Measurements from ENCODE around the gene CEPT1.
A peak's percentile ranks its signal among the peaks of the same experiment; 100 is the strongest.
"Not testable (repeated sequence)": the region's sequence is repeated elsewhere in the genome, so short reads cannot be mapped to it uniquely, and the experiment has no call there.

The CEPT1 gene

GRCh38 chr1:111139956-111140679, at the start of gene CEPT1, which contains the start of gene DRAM2:
Gene CEPT1 (plus strand): TSS chr1:111140223. CDS start chr1:111147715, 7,492 bp downstream.
Gene DRAM2 (minus strand): TSS chr1:111140093. CDS start chr1:111131554, 8,539 bp downstream.
- DNase-seq: peak; percentile 89

- not testable (repeated sequence) for DNase-seq
These were observed 44.6 kb upstream of the CEPT1 start for GRCh38 chr1:111095421-111095820.

GRCh38 chr1:111097356-111098099, 42.5 kb upstream of the CEPT1 start:
- DNase-seq: no peak

DNA sequence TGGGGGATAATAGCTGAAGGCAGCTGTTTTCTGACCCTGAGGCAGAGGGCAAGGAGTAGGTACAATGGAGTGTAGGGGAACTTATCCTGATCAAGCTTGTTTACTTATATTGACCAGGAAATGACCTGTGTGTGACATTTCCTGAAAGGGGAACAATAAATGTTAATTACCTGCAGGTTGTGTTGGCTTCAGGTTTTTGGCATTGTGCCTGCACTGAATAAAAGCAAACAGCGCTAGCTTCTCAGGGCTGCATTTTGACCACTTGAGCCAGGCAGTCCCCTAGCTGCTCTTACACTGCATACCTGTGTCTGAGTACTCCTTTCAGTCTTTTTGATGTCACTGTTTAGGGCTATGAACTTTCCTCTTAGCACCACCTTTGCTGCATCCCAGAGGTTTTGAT, 40.7 kb upstream of the CEPT1 start:
- no peak for DNase-seq

GRCh38 chr1:111101854-111102642, 38.0 kb upstream of the CEPT1 start:
- no peak for DNase-seq

GRCh38 chr1:111104981-111105380, 35.0 kb upstream of the CEPT1 start:
- no peak for DNase-seq

DNA sequence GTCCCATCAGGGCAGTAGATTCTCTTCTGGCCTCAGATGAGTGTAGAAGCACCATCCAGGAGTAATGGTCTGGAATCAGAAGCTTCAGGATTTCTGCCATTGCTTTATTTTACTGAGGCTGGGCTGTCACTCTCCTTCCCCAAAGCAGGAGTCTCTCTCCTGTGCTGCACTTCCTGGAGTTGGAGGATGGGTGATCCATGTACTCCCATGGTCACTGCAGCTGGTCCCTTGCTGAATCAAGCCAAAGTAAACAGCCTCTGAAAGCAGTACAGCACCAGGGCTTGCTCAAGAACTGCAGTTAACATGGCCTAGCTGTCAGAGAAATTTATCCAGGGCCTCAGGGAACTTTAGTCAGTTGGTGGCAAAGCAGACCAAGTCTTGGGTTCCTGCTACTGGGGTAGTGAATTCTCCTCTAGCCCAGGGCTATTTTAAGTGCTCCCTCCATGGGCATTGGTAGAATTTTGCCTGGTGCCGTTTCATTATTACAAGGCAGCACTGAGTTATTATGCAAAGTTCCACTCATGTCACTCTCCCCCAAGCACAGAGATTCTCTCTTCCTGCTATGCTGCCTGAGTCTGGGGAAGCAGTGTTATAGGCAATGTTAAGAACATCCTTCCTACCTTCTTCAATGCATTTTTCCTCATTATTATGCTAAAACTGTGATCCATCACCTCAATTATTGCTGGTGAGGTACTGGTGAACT, 29.7 kb upstream of the CEPT1 start:
- DNase-seq: no peak

DNA sequence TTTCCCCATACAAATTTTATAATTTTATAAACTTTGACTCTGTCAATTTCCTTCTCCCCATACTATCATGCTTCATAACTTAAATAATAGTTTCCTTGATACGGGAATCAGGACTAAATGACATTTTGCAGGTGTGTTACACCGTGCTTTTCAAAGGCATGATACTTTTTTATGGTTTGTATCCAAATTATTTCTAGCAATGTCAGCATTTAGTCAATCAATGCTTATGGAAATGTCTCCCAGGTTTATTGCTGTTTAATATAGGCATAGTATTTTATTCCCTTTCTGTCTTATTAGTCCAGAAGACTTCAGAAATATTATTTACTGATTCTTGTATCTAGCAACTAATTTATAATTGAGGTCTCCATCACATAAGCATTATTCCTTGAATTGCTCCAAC, 23.5 kb upstream of the CEPT1 start:
- DNase-seq: no peak

- no peak for DNase-seq
These were observed 13.7 kb upstream of the CEPT1 start for GRCh38 chr1:111126354-111126753.

GRCh38 chr1:111127923-111128643, 11.9 kb upstream of the CEPT1 start:
- no peak for DNase-seq

- no peak for DNase-seq
These were observed 10.6 kb upstream of the CEPT1 start for GRCh38 chr1:111129376-111129775.

DNA sequence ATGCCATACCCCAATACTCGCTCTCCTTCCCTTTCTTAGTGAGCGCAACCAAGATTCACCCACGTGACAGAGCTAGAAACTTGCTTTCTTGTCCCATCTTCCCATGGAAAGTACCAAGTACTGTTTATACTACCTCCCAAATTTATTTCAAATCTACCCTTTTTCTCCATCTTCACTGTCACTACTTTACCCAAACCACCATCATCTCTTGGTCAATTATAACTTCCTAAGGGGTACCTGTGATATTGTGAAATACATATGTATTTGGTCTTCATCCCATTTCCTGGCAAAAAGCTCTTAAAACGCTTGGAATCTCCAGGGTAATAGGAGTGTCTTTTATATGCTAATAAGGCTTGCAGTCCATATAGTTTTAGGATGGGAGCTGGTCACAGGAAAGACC, 8.3 kb upstream of the CEPT1 start:
- no peak for DNase-seq

DNA sequence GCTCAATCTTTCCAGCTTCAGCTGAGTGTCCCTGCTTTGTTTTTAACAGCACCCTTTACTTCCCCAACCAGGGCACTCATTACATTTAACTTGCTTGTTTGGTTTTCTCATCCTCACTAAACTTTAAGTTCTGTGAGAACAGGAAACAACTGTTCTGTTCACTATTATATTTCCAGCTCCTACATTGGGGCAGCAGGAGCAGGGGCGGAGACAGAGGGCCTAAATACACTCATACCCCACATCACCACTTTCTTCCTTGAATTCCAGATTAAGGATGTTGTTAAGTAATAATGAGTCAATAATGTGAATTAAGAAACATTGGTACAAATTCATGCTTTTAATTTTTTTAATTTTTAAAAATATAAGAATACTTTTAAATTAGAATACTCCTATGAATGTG, 6.2 kb upstream of the CEPT1 start:
- no peak for DNase-seq

DNA sequence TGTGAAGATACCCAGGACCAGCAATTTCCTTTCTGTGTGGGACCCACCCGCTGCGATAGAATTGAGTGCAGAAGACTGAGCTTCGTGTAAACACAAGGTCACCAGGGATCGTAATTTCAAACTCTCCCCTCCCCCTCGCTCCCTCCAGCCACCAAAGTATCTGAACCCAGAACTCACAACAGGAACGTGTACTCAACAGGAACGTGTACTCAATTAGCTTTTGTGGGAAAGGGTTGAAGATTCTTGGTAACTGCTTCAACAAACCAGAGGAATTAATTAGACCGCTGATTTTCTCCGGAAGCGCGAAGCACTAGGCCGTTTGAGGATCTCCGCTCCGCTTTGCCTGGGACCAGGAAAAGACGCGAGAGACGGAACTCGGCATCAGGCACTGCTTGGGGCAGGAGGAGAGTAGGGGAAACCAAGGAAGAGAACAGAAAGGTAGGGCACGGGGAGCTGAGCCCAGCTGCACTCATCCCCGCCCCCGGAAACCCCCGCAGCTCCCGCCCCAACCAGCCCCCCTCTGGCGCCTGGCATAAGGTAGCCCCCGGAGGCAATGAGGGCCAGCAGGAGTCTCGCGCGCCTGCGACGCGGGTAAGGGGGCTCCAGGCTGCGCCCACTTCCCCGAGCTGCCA, 583 bp upstream of the CEPT1 start:
- peak; percentile 64 for DNase-seq

DNA sequence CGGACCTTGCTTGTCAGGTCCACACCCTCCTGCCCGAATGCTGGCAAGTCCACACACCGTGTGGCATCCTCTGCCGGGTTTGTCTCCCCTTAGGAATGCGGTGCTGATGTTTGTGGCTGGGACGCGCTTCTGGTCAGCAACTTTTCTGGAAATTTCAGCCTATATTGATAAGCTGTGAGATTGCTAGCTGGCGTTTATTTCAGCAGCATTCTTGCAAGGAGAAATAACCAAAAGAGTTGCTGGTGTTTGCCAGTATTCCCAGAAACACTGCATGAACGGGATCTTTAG, 601 bp downstream of the CEPT1 start:
- DNase-seq: no peak

- DNase-seq: no peak
These were observed 1.5 kb downstream of the CEPT1 start for GRCh38 chr1:111141245-111142220.

DNA sequence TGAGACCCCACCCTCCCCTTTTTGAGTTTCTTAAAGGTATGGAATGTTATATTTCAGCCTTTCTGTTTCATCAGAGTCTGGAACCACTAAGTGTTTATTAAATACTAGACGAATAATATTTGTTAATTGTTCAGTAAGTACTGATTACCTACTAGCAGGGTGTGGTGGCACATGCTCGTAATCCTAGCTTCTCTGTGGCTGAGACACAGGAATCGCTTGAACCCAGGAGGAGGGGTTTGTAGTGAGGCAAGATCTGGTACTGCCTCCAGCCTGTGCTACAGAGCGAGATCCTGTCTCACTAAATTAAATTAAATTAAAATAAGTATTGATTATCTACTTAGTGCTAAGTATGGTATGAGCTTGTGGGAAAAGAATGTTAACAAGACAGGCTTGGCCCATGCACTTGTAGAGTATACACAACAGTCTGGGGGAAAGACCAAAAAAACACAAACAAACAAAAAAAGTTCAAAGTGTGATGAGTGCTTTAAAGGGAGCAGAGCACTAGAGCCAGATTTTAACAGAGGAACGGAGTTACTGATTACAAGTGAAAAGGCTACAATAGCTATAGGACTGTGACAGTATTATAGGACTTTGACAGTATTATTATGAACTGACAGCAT, 2.4 kb downstream of the CEPT1 start:
- DNase-seq: no peak

DNA sequence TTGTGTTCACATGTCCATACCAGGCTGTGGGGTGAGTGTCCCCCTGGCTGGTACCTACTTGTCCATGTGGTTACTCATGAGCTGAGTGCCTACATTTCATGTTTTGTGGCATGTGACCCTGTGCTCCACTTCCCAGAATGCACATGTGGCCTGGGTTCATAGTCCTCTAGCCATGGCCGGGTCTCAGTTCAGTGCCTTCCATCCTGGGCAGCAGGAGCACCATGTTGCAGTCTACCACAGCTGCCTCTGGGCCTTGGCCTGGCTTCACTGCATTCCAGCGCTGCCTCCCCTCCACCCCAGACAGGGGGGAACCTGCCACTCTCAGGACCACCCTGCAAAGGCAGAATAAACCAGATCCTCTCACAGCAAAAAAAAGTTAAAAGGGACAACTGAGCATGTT, 5.5 kb downstream of the CEPT1 start:
- no peak for DNase-seq

- no peak for DNase-seq
These were observed 6.1 kb downstream of the CEPT1 start for GRCh38 chr1:111145963-111146768.

Measured in CD4-positive, alpha-beta T cell treated with Interleukin-17A for 4 hours (primary cell).